Body of pancreas (tissue), 4 donors: ENCODE results near the gene KIF13A. TPM values are rescaled to one million over a fixed set of nuclear protein-coding genes. Genes with fewer than 3 reads are reported as not detected.

Source experiments
- ATAC-seq: fragments of 150-250 bp; one replicate; pipeline ENCODE4 v1.9.1; 2016
- DNase-seq, 4 donors: peaks; one replicate each; pipeline ENCODE4 v3.0.0-alpha.2; 2019
- H3K27ac ChIP-seq, 4 donors: fragments of 200-600 bp; sonication (generic); 1 replicate in 3 of 4; 2 replicates in 1 of 4; pipeline versions ENCODE4 v1.5.1 to v1.6.1; 2016 to 2019; ENCODE audit warnings: mild to moderate bottlenecking in 1 of 4, mixed read lengths in 1 of 4, moderate library complexity in 1 of 4
- H3K27me3 ChIP-seq, 2 donors: fragments of 200-600 bp; sonication (generic); one replicate each; pipeline ENCODE4 v1.6.0; 2016; ENCODE audit warnings: mild to moderate bottlenecking in 1 of 2
- H3K36me3 ChIP-seq, 2 donors: fragments of 200-600 bp; sonication (generic); replicated peaks in 1 of 2; 2 replicates each; pipeline ENCODE4 v1.5.1; 2016; ENCODE audit warnings: low read depth in 2 of 2; ENCODE audit not compliant: insufficient read depth in 1 of 2
- H3K4me1 ChIP-seq: fragments of 200-600 bp; sonication (generic); one replicate; pipeline ENCODE4 v1.6.0; 2016
- H3K4me3 ChIP-seq, 2 donors: fragments of 200-600 bp; sonication (generic); 1 replicate in 1 of 2; 2 replicates in 1 of 2; pipeline ENCODE4 v1.5.1; 2016 to 2019
- H3K9me3 ChIP-seq, 3 donors: fragments of 200-600 bp; sonication (generic); 1 replicate in 2 of 3; 2 replicates in 1 of 3; pipeline ENCODE4 v1.5.1; 2016
- CTCF ChIP-seq, 7 experiments: fragments of 450-650 bp in 4 of 7; fragments of 200-600 bp in 3 of 7; sonication (generic) in 3 of 7; IDR thresholded peaks; one replicate each; pipeline ENCODE4 v1.5.1; 2016 to 2019; ENCODE audit warnings: antibody characterized with exemption in 7 of 7
- POLR2A ChIP-seq, 3 donors: fragments of 450-650 bp; IDR thresholded peaks; one replicate each; pipeline ENCODE4 v1.6.1; 2016; ENCODE audit warnings: antibody characterized with exemption in 3 of 3, mild to moderate bottlenecking in 2 of 3
- WGBS, 2 donors: methylation state at CpG; one replicate each; pipeline ENCODE4 v1.1.5; 2017; 5-methylcytosine and 5-hydroxymethylcytosine counted together
- intact Hi-C: fragments of 100-400 bp; cut with DNase I; formaldehyde crosslinking; loops from one replicate; pipeline ENCODE4 v1.15.1; 2023
- total RNA-seq, 2 donors: library from RNA; depleted of rRNA; stranded (reverse); fragments of >200 nt; gene quantifications; one replicate each; pipeline ENCODE4 v1.1.0, GENCODE V29; 2016

KIF13A gene
- total RNA-seq, 2 donors from 2014 or later, result 13.2 to 17.1 TPM

- Histone ChIP-seq H3K36me3 (no peaks in the 10 kb centered on the region), H3K27me3 (no peaks in the 10 kb centered on the region), H3K4me3 (no peak overlapping the region), H3K4me1 (peaks cover 6% of the 10 kb centered on the region), H3K9me3 (no peaks in the 10 kb centered on the region), H3K27ac (no peak overlapping the region)
- intact Hi-C loops, result no loop called here
- ATAC-seq (no peak), DNase-seq (no peak)
- TF ChIP-seq CTCF (IDR thresholded peaks at IDR 0.05) (no peak), POLR2A (IDR thresholded peaks at IDR 0.05) (no peak)
- 63 to 68% methylated on average over 2 of the region's 2 CpGs for WGBS, 2 donors
Observed at GRCh38 chr6:17945575-17945974, 41.9 kb downstream of the KIF13A start.

- 82 to 85% methylated on average over 2 of the region's 2 CpGs for WGBS, 2 donors
Observed at GRCh38 chr6:17945111-17945510, 42.3 kb downstream of the KIF13A start.

GRCh38 chr6:17941318-17941717 lies 46.1 kb downstream of the KIF13A start:
- H3K36me3 ChIP-seq, result no peaks in the 10 kb centered on the region
- 93 to 95% methylated on average over 4 of the region's 4 CpGs for WGBS, 2 donors
- DNase-seq (no peak), ATAC-seq (no peak)
- no peak overlapping the region for H3K27ac ChIP-seq
- H3K27me3 ChIP-seq, result no peaks in the 10 kb centered on the region
- no peak overlapping the region for H3K4me3 ChIP-seq
- H3K9me3 ChIP-seq, result no peaks in the 10 kb centered on the region
- intact Hi-C loops, result no loop called here
- peaks cover 6% of the 10 kb centered on the region for H3K4me1 ChIP-seq
- TF ChIP-seq POLR2A (IDR thresholded peaks at IDR 0.05) (no peak), CTCF (IDR thresholded peaks at IDR 0.05) (no peak)

More at GRCh38 chr6:17945111-17945510, 42.3 kb downstream of the KIF13A start:
- ATAC-seq (no peak), DNase-seq (no peak)
- Histone ChIP-seq H3K4me1 (peaks cover 6% of the 10 kb centered on the region), H3K9me3 (no peaks in the 10 kb centered on the region), H3K36me3 (no peaks in the 10 kb centered on the region), H3K4me3 (no peak overlapping the region), H3K27me3 (no peaks in the 10 kb centered on the region), H3K27ac (no peak overlapping the region)
- intact Hi-C loops, result no loop called here
- TF ChIP-seq POLR2A (IDR thresholded peaks at IDR 0.05), result no peak
- no peak for TF ChIP-seq CTCF (IDR thresholded peaks at IDR 0.05)

GRCh38 chr6:17940151-17940792 lies 47.2 kb downstream of the KIF13A start:
- intact Hi-C loops, result no loop called here
- ATAC-seq, result no peak
- Histone ChIP-seq H3K9me3 (no peaks in the 10 kb centered on the region), H3K27ac (no peak overlapping the region), H3K36me3 (no peaks in the 10 kb centered on the region), H3K27me3 (no peaks in the 10 kb centered on the region), H3K4me1 (peaks cover 8% of the 10 kb centered on the region), H3K4me3 (no peak overlapping the region)
- WGBS, 2 donors, result 87 to 89% methylated on average over 6 of the region's 6 CpGs
- no peak for DNase-seq
- TF ChIP-seq POLR2A (IDR thresholded peaks at IDR 0.05), result no peak
- no peak for TF ChIP-seq CTCF (IDR thresholded peaks at IDR 0.05)

- Histone ChIP-seq H3K27me3 (no peaks in the 10 kb centered on the region), H3K4me3 (no peak overlapping the region), H3K9me3 (no peaks in the 10 kb centered on the region), H3K4me1 (peaks cover 14% of the 10 kb centered on the region), H3K27ac (no peak overlapping the region), H3K36me3 (no peaks in the 10 kb centered on the region)
- intact Hi-C loops, result no loop called here
- ATAC-seq (no peak), DNase-seq (no peak)
- WGBS, 2 donors, result 96% methylated on average over 2 of the region's 2 CpGs
- TF ChIP-seq CTCF (IDR thresholded peaks at IDR 0.05) (no peak), POLR2A (IDR thresholded peaks at IDR 0.05) (no peak)
Observed at GRCh38 chr6:17938901-17939300, 48.5 kb downstream of the KIF13A start.
